ENCODE results near the gene HES7.
A peak's percentile ranks its signal among the peaks of the same experiment; 100 is the strongest.
"Not testable (repeated sequence)": the region's sequence is repeated elsewhere in the genome, so short reads cannot be mapped to it uniquely, and the experiment has no call there.

The HES7 gene

DNA sequence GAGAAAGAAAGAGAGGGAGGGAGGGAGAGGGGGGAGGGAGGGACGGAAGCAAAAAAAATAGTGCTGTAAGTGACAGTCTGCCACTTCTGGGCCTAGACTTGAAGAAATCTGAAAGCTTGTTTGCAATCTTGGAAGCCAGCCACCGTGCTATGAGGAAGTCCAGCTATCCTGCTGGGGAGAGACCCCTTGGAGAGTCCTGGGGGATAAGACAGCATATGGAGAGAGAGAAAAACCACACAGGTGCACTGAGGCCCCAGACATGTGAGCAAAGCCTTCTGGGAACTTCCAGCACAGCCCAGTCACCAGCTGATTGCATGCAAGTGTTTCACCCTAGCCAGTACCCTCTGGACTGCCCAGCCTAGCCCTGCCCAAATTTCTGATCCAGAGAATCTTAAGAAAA is 23.8 kb downstream of the HES7 start:
- no peak for DNase-seq

DNA sequence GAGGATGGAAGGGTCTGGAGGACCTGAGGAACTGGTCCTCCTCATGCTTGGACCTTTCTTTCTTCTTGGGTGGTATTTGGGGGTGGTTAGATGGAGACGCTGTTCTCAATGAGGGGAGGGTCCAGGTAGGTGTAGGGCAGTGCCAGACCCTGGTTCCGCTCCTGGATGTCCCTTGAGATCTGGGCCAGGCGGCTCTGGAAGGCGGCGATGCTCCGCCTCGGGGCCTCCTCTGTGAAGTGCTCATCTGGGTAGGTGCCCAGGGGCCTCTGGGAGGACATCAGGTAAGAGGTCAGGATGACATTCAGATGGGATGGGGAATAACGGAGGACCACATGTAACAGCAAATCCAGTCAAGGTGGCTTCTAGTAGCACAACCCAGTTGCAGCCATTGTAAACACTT is 27.4 kb downstream of the HES7 start:
- DNase-seq = no peak

DNA sequence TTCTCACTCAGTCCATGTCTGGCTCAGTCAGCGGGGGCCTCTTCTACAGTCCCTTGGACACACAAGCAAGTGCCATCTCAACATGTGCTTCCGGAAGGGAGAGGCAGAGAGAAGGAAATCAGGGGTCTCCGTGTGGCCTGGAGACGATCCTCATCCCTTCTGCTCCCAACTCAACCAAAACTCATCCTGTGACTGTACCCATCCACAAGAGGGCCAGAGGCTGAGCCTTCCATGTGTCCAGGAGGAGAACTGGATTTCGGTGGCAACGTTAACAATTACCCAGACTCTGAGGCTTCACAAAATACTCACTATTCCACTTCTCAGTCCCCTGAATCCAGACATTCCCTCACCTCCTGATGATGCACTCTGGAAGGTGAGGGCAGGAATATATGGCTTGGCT is 28.5 kb downstream of the HES7 start:
- no peak for DNase-seq

GRCh38 chr17:8091033-8091687 is 32.7 kb downstream of the HES7 start:
- DNase-seq = no peak

DNA sequence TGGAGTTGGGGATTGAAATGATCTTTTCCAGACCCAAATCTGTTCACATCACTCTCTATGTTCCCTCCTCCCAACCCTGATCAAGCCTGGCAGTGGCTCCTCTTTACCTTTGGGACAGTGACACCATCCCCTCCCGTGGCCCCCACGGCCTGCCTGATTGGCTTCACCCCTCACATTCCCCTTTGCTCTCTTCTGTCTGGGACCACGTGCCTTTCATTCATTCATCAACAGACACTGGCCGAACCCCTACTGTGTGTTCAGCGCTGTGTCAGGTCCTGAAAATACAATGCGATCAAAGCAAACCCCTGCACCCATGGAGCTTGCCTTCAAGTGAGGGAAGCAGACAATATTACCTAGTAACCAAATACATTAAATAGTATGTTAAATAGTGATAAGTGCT is 34.2 kb downstream of the HES7 start:
- no peak for DNase-seq

DNA sequence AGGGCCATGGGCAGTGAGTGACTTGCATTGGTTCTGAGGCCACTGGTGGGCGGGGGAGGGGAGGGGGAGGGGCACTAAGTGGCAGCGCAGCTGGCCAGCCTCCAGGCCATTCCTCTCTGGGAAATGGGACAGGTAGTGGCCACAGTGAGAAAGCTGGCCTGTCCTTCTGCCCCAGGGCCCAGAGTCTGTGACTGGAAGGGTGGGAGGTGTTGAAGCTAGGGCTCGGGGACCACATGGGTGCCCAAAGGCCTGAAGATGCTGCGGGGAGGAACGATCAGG is 36.0 kb downstream of the HES7 start:
- no peak for DNase-seq

- DNase-seq = no peak
These were observed 36.6 kb downstream of the HES7 start, which contains the start of gene ALOX12B for GRCh38 chr17:8087075-8087951. Gene ALOX12B, minus strand, starts transcription at chr17:8087716. Its CDS starts 274 bp downstream, at chr17:8087442.

DNA sequence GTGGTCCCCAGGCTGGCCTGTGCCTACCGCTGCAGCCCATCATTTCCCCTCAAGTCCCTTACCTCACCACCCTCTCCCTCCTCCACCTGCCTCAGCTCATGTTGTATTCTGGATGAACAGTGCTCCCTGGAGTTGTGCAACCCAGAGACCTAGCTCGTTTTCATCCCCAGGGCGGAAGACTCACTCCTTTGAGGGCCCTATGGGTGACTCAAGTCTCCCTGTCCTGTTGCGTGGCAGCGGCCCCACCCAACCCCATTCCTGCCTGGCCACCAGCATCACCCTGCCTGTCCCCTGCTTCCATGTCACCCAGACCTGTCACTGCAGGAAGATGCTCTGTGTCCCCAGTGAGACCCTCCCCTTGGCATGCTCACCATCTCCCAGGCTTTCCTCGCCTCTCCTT is 39.7 kb downstream of the HES7 start:
- no peak for DNase-seq

- no peak for DNase-seq
These were observed 41.6 kb downstream of the HES7 start for GRCh38 chr17:8082292-8082691.

GRCh38 chr17:8081876-8082275 is 42.0 kb downstream of the HES7 start:
- no peak for DNase-seq

GRCh38 chr17:8080799-8081219 is 43.1 kb downstream of the HES7 start:
- DNase-seq = no peak

GRCh38 chr17:8080208-8080798 is 43.6 kb downstream of the HES7 start:
- no peak for DNase-seq

GRCh38 chr17:8079291-8080207 is 44.4 kb downstream of the HES7 start:
- peak in 12 of 14 donors; percentile 7 to 67 (median 36) for DNase-seq

- not testable (repeated sequence) for DNase-seq
These were observed 46.0 kb downstream of the HES7 start for GRCh38 chr17:8077939-8078338.

GRCh38 chr17:8076502-8077266 is 47.2 kb downstream of the HES7 start:
- no peak for DNase-seq

DNA sequence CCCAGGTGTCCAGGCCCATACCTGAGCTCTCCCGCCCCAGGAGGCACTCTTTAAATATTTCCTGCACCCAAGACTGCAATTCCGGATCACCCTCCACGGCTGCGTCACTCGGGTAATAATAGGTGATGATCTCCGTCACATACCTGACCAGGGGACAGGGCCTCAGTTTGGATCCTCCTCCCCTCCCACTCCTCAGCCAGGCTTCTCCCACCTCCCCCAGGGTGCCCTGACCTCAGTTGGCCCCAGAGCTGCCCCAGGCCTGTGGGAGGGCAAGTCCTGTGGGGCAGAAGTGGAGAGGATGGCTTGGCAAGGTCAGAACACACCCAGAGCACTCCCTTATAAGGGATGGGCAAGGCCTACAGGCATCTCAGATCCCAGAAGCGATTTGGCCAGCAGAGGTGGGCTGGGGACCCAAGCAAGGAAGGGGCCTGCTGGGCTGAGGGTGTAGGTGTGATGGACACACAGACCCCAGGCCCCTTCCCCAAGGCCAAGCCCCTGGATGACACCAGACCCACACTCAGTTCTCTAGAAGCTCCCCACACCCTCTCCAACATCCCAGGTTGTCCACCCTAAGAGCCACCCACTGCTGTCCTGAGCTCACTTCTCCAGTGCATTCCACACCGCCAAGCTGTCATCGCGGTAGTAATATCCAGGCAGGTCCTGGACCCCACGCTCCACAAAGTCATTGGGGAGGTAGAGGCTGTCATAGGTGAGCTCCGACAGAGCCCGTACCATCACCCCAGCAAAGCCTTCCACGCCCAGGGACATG is 48.1 kb downstream of the HES7 start:
- DNase-seq = no peak

DNA sequence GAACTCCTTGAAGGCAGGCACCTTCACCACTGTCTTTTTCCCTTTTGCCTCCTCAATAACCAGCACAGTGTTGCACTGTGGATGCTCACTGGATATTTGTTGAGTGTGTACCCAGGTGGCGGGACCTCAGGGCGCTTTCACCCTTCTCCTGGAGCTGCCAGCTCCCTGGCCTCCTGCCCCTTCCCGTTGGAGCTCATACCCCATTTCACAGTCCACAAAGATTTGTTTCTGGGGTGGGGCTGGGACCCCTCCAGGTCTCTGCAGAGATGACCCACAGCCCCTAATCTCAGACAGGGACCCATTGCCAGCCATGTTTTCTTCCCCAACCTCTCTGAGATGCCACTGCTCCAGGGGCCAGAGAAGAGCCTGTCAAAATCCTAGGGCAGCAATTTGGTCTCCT is 48.8 kb downstream of the HES7 start:
- DNase-seq = no peak

DNA sequence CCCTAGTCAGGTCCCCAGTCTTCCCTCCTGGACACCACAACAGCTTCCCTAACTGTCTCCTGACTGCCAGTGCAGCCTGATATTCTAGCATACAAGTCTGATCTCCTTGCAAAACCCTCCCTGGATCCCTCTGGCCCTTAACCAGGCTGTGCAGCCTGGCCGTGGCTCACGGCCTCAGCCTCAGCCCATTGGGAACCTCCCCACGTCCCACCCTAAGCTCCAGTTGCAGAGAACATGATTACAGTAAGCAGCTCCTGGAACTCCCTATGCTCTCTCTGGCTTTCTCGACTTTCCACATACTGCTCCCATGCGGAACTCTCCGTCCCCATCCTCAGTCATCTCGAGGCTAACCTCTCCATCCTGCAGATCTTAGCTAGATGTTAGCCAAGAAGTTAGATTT is 49.4 kb downstream of the HES7 start:
- no peak for DNase-seq

DNA sequence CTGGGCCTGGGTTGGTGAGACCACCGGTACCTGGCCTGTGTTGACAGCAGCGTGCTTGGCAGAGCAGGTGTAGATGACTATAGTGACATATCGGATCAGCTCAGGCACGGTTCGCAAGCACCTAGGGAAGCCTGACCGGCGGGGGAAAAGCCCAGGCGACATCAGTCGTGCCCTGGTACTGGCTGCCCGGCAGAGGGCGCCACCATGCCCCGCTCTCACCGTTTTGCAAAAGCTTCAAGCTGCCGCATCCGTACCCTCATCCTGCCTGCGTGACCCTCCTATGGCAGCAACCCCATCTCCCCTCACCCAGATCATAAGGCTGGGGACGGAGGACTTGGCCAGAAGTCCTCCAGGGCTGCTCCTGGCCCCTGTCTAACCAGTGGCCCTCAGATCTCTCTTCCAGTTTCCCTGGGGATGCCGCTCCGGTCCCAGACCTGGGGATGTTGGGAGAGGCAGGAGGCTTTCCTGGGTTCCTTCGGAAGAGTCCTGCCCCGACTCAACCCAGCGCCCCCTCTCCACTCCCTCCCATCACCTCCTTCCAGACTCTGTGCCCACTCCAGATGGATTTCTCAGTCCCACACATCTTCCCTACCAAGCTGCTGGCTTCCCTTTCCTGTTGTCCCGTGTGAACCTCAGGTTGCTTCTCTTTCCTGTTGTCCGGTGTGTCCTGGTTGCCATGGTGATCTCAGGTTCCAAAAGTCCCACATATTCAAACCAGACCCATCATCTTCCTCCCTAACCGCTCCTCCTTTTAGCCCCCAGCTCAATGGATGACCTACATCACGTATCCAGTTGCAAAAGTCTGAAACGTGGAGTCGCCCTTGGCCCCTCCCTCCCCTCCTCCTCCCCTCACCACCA is 50.0 kb downstream of the HES7 start:
- DNase-seq = peak in 7 of 14 donors; percentile 5 to 42 (median 20)

All from C1 segment of cervical spinal cord (tissue), 14 donors.